Omental fat pad (tissue), 4 donors: ENCODE results near the gene ELK3. TPM values are rescaled to one million over a fixed set of nuclear protein-coding genes. Genes with fewer than 3 reads are reported as not detected.

Experiments
- ATAC-seq: fragments of 150-250 bp; one replicate; pipeline ENCODE4 v1.9.1; 2016; ENCODE audit warnings: mild to moderate bottlenecking, moderate library complexity; ENCODE audit not compliant: low FRiP score
- DNase-seq: peaks from one replicate; pipeline ENCODE4 v3.0.0-alpha.2; 2019; ENCODE audit warnings: low spot score
- total RNA-seq, 4 donors: library from RNA; depleted of rRNA; stranded (reverse); fragments of >200 nt; gene quantifications; one replicate each; pipeline ENCODE4 v1.1.0, GENCODE V29; 2016
- TF ChIP-seq, protein P1 (sequence below), 3 donors: fragments of 450-650 bp; IDR thresholded peaks; one replicate each; pipeline ENCODE4 v1.5.1; 2016 to 2017; ENCODE audit warnings: antibody characterized with exemption in 3 of 3, mild to moderate bottlenecking in 3 of 3, moderate library complexity in 2 of 3

ELK3 gene
- total RNA-seq, 4 donors from 2014 or later, result 22.4 to 69.7 (median 37.9) TPM

DNA sequence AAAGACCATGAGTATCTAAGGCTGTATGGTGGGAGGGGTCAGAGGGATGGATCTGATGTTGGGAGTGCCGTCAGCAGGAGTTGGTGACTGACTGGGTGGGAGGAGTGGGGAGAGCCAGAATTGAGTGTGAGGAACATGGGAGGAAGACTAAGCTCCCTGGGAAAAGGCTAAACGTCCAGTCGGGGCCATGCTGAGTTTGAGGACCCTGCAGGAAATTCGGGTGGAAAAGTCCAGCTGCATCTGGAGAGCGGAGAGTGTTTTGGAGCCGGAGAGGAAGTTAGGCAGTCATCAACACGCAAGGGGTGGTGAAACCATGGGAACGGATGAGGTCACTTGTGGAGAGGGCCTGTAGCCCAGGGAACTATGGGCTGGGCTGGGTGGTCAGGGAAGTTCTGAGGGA lies 60.9 kb downstream of the ELK3 start:
- TF ChIP-seq, protein P1, sequence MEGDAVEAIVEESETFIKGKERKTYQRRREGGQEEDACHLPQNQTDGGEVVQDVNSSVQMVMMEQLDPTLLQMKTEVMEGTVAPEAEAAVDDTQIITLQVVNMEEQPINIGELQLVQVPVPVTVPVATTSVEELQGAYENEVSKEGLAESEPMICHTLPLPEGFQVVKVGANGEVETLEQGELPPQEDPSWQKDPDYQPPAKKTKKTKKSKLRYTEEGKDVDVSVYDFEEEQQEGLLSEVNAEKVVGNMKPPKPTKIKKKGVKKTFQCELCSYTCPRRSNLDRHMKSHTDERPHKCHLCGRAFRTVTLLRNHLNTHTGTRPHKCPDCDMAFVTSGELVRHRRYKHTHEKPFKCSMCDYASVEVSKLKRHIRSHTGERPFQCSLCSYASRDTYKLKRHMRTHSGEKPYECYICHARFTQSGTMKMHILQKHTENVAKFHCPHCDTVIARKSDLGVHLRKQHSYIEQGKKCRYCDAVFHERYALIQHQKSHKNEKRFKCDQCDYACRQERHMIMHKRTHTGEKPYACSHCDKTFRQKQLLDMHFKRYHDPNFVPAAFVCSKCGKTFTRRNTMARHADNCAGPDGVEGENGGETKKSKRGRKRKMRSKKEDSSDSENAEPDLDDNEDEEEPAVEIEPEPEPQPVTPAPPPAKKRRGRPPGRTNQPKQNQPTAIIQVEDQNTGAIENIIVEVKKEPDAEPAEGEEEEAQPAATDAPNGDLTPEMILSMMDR (IDR thresholded peaks at IDR 0.05), result no peak
- peak; percentile 48 for ATAC-seq
- no peak for DNase-seq

DNA sequence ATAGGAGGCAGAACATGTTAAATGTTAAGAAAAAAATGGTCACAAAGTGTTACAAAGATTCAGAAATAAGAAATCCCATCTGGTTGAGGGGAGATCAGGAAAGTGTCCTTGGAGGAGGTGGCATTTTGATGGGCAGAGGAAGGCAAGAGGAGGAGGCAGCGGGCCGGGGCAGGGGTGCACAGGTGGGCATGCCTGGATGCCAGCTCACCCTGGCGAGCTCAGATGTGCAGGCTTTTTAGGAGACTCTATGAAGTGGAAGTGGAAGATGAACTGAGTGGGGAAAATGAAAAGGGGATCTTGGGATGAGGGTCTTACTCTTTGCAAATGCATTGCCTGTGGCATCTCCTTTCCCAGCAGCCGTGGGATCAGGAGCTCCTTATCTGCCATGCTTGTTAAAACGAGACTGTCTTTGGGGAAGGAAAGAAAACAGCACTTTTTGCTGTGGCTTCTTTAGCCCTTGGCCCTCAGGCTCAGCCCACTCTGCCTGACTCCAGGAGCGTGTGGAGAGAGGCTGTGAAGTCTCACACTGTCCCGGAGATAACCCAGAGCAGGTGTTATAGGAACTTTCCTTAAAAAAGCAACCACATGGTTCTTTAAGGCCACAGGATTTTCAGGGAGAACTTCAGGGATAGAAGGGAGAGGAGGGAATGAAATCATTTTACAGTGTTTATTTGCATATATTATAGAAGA lies 62.6 kb downstream of the ELK3 start:
- DNase-seq (no peak), ATAC-seq (no peak)
- TF ChIP-seq, protein P1 (IDR thresholded peaks at IDR 0.05), result no peak

DNA sequence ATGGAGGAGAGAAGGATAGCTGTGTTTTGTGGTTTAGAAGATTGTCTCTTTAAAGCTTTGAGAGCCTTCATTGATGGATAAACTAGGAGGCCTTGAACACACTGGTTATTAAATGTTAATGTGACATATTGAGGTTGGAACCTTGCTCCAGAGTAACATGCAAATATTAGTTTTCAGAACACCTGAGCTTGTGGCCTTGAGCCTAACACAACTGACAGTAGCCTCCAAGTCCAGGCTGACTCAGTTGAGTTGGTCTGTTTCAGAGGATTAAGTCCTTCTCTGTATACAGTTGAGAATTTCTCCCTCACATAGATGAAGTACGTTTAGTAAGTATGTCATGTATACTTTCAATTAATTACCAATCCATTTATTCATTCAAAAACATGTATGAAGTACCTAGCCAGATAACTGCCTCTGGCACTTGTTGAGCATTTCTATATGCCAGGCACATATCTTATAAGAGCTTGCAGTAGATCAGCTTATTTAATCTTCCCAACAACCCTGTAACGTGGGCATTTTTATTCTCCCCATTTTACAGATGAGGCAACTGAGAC lies 63.5 kb downstream of the ELK3 start:
- DNase-seq (no peak), ATAC-seq (no peak)
- TF ChIP-seq, protein P1 (IDR thresholded peaks at IDR 0.05), result no peak

DNA sequence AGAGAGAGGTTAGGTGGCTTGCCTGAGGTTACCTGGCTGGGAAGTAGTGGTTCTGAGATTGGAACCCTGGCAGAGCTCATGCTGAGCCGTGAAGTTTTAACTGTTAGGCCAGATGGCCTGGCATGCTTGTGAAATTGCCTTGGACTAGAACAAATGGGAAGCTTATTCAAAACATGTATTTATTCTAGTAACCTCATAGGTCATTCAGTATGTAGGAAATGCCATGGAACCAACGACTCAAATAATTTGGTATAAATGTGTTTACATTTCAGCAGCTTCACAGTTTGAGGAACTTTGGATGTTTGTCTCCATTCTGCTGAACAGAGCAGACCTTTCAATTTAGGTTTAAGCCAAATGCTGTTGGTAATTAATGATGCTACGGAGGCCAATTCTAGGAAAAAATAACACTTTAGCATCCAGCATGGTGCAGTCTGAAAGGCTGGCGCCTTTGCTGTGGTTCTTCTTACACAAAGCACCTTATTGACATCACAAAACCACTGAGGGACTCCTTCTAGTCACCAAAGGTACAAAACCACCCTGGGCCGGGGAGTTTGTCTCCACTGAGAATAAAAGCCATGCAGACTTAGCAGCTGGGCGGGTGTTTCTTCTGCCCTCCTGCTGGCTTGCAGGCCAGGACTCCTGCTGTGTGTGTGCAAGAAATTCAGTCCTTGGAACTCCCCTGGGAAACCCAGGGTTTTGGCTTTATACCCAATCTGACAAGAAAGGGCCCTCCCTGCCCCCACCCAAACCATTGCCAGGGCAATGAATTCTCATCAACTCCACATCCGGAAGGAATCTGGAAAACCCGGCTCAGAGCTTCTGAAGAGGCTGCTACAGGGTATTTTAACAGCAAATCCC lies 64.2 kb downstream of the ELK3 start:
- DNase-seq, result no peak
- TF ChIP-seq, protein P1 (IDR thresholded peaks at IDR 0.05), result no peak
- no peak for ATAC-seq

DNA sequence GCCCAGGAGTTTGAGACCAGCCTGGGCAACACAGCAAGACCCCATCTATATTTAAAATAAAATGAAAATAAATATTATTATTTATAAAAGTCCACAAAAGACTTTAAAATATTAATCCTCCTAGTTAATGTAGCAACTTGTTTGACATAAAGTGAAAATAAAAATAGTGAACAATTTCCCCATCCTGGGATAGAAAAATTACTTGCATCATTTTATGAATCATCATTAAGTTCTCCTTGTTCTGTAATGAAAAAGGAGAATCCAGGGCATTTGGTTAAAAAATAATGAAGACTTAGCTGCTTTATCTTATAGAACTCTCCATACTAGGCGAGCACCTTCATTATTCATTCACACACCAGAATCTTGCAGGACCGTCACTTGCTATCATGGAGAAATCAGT lies 66.1 kb downstream of the ELK3 start:
- ATAC-seq (no peak), DNase-seq (no peak)
- TF ChIP-seq, protein P1 (IDR thresholded peaks at IDR 0.05), result no peak

DNA sequence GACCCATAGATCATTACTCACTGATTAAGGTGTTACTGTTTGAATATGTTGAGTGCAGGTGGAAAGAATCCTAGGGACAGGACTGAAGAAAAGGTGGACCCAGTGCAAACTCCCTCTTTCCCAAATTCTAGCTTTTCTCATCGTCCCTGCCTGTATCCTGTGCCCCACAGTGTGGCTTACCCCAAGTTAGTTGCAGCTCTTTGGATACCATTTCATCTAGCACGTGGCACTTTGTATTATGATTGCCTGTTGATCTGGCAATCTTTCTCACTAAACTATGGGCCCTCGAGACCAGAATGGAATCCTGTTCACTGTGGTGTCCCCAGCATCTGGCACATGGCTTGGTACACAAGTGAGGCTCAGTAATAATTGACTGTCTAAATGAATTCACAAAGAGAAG lies 66.5 kb downstream of the ELK3 start:
- ATAC-seq (no peak), DNase-seq (no peak)
- TF ChIP-seq, protein P1 (IDR thresholded peaks at IDR 0.05), result no peak
